ENCODE results near the gene TRPM3.

Gene TRPM3

DNA sequence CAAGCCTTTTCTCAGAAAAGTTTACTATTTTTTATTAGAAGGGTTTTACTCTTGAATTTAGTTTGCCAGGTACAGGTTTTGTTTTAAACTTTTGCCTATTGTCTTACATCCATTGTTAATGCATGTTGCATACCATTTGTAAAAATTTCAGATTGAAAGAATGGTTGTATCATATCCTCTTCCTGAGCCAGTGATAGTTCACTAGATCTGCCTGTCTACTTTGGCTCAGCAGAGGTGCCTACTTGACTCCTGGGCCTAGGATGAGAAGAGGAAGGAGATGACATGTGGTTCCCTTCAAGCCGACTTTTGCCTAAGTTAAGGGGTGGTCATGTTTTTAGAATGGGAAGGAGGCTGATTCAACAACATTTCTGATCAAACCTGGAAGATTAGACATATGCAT, 232.9 kb downstream of the TRPM3 start:
- DNase-seq (ENCODE audit: low read depth) = no peak

DNA sequence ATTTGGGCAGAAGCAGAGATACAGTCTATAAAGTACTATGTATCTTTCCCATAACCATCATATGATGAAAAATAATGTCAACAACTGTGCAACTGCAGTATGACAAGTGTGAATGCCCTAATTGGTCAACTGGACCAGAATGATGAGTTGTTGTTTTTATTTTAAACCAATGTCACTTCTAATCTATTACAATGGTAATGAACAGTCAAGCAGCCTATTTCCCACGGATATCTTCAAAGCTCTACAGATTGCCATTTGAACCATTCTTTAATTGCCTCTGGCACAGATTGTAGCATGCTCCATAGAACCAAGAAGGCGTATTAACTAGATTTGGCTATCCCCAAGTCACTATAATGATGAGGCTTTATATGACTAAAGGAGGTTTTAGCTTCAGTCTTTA, 233.6 kb downstream of the TRPM3 start:
- DNase-seq (ENCODE audit: low read depth) = no peak

DNA sequence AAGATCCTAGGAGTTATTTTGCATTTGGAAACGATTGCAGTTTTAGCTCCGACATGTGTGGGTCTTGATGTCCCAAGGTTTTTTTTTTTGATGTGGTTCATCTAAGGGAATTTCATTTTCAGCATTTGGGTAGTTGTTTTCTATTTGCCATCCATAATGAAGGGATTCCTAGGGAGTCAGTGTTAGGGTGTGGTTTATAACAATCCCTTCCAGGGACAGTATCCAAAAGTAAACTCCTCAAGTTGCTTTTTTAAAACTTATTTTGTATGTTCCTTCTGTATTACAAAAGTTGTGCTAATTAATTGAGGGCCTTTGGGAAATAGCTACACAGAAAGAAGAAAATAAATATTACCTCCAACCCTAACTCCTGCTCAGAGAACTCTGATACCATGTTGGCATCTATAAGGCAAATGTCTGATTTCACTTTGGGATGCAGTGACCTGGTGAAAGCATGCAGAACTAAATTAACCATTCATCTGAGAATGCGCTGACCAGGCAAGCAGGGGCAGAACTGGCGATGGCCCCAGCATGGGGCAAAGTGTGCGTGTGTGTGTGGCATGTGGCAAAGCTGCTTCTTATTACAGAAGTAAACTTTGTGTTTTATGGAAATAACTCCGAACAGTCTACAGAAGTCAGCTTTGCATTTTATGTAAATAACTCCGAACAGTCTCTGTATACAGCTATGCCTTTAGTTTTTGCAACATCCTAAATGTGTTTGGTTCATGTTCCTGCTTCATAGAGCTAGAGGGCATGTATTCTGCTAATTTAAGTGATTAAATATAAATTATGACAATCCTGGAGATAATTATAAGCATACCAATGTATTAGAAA, 237.2 kb downstream of the TRPM3 start:
- no peak for DNase-seq (ENCODE audit: low read depth)

DNA sequence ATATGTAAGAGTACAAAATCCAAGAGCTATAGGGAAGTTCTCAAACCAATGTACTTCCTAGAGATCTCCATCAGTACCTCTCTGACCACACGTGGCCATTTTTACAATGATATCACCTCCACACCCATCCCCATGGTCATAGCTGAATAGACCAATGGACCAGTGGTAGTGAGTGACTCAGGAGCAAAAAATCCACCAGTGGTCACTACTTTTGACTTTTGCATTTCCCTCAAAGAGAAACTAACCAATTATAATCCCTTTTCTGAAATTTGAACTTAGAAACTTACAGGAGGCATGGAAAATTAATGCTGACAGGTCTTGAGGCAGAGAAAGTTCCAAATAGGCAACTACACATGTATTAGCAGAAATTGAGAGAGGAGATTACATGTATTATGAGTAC, 238.4 kb downstream of the TRPM3 start:
- DNase-seq (ENCODE audit: low read depth) = peak; percentile 47

DNA sequence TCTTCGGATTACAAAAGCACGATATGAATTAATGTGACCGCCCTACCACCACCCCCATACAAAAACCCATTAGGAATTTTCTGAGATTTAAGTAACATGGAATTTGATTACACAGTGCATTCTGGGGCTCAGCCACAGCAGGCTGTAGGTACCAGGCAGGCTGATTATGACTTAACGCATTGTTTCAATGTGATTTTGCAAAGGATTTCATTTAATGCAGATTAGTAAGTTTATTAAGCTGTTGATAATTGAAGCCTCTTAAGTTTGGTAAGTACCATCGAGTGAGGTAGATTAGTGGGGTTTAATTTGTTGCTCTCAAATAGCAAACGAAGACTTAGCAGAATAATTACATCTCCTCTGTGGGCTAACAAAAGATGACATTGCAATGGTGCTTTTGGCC, 240.1 kb downstream of the TRPM3 start:
- no peak for DNase-seq (ENCODE audit: low read depth)

DNA sequence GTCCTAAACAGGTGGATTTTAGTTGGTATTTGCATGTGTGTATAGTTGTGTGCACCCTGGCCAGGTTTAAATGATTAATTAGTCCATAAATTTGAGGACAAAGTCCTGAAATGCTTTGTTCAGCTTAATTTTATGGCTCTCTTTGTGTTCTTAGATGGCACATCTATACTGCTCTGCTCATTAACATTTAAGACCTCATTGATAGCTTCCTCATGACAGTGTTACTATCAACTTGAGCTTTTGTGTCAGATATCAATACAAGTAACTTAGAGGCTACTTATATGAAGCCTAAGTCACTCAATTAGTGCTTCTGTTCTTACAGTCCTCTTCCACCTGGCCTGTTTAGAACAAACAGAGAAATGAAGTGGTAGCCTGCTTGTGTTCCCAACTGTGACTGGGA, 240.9 kb downstream of the TRPM3 start:
- DNase-seq (ENCODE audit: low read depth) = no peak

DNA sequence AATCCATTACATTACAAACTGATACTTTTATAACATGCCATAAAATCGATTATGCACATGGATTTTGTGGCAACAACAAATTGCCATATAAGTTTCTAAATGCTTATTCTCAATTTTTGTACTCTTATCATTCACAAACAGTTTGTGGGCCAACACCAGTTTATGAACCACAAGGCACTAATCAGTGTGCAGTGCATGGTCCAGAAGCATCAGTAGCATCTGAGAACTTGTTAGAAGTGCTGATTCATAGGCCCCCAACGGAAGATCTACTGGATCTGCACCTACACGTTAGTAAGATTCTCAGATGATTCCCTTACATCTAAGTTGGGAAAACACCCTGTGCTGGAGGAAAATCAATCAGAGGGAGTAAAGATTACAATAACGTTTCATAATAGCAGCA, 242.8 kb downstream of the TRPM3 start:
- no peak for DNase-seq (ENCODE audit: low read depth)

DNA sequence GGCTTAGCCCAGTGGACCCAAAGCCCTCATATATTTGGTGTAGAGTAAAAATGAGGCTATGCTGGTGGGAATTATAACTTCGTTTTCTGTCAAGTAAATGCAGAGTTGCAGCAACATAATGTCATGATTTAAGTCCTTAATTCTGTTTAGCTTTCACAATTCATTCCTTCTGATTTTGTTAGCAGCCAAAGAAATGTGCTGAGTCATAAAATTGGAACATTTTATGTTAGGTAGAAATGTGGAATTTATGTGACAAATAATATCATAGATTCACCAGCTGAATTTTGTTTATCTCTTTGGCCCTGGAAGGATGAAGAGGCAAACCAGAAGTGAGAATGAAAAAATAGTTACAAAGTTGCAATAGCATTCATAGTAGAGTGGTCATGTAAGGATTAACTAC, 247.0 kb downstream of the TRPM3 start:
- DNase-seq (ENCODE audit: low read depth) = peak; percentile 11

DNA sequence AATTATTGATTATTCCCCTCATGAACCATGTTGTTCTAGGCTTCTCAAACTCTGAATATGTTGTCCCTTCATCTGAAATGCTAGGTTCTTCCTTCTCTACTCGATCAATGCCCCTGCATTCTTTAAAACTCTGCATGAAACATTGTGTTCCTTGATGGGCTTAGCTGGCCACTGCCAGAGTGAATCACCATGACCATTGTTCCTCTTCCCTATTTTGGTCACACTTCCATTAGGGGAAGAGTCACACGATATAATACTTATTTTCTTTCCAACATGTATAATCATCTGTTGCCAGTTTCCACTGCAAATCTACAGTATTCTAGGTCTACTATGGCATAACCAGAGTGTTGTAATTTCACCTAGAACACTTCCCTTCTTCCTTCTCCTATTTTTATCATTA, 247.9 kb downstream of the TRPM3 start:
- DNase-seq (ENCODE audit: low read depth) = no peak

DNA sequence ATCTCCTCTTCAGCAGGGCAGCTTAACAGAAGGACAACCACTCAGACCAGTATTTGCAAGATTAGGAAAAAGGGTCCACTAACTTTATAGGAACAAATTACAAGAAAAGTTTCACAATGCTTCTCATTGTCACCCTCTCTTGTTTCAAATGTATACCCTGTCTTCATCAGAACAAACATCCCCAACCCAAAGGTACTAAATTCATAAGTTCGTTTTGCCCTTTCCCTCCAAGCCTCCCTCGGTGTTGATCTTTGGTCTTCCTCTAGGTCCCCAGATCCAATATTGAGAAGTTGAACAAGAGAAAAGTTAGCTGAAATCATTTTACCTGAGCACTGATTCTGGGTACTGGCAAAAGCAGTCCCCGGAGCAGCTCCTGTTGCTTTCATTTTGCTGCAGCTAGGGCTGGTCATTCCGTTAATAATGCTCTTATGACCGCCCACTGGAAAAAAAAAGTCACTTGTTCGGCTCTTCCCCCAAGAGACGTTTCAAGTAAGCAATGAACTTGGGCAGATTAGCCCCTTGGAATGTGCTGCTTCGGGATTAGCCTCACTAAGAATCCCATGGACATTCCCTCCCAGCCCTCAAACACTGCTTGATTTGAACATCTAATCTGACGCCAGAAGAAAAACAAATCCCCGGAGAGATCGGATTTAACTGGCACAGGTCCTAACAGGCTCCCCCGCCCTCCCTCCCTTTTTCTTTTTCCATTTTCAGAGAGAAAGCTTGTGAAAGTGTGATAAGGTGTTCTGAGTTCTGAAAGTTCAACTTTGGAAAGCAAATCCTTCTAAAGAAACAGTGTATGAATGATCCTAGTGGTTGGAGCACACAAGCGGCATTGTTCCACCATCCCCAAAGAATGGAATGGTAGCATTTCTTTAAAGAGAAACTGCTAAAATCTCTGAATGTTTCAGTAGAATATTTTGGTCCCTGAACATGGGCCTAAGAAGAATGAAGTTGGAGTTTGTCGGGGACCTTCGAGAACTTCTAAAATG, 252.5 kb downstream of the TRPM3 start:
- peak; percentile 74 for DNase-seq (ENCODE audit: low read depth)

DNA sequence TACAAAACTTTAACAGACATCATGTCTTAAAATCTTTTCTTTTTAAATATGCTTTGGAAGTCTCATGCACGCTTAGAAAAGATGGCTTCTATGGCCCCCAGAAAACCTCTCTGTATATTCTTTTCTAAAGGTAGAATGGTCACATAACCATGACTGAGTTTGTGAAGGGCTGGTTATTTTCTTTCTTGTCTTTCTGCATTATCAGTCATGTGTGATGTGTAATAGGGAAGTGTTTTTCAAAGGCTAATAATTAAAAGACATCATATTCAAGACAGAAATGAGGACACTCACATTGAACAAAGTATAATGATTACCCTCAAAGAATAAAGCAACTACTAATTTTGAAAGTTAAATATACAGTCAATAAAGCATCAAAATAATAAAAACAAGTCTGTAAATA, 253.4 kb downstream of the TRPM3 start:
- DNase-seq (ENCODE audit: low read depth) = no peak

DNA sequence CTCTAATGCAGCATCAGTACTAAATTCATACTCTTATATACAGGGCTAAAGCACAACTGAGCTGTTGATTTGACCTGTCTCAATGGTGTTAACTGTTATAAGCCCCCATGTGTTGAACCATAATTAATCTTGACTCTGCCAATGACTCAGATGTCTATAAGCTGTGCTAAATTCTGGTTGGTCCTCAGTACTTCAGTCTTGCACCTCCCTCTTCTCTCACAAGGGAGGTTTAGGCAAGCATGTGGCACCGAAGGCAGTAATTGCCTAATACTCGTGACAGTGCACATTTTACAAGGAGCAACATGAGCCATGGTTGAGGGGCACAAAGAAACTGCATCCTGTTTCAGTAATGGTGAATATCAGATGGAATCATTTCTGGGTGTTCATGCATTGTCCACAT, 255.9 kb downstream of the TRPM3 start:
- DNase-seq (ENCODE audit: low read depth) = peak; percentile 25

DNA sequence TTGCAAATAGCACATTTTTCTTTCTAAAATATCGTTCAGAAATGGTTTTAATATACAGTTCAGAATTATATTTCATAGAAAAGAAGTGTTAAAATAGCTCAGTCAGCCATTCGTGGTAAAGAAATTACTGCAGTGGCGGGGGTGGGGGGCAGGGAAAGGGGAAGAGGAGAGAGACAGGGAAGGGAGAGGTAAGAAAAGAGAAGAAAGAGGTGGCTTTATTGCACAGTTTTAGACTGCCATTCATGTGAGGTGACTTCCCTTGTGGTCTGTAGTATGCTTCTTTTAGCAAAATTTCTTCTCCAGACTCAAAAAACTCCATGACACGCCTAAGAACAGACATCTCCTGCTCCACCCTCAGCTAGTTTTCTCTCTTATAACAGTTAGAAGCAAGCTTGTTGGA, 259.6 kb downstream of the TRPM3 start:
- no peak for DNase-seq (ENCODE audit: low read depth)

DNA sequence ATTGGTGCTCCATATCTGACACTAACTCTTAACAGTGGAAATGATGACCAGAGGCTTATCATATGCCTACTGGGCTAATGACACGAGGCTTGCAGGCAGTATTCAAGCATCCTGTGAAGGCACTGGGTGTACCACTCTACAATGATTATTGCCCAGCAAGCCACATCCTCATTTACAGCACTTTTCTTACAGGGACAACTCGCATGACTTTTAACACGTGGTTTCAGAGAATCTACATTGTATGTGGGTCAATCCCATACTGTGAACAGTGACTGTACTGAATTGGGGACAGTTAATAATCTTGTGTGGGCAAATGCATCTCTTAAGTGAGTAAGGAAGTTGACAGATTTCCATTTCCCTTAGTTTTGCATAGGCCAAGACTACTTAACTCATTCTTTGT, 260.0 kb downstream of the TRPM3 start:
- no peak for DNase-seq (ENCODE audit: low read depth)

DNA sequence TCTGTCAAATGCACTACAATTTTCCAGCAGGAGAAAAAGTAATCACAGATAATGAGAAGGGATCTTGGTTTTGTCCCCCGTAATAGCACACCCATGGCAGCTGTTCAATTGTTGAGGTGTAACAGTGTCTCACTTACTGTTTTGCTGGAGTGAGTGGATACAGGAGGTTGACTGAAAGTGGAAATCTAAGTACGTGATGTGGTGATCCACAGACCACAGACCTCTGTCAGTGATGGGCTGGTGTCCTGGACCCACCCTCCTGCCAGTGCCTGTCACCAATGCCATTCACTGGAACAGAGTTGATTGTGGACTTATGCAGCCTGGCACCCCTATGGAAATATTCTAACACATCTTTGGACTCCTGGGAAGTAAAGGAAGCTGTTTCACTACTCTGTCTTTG, 261.7 kb downstream of the TRPM3 start:
- no peak for DNase-seq (ENCODE audit: low read depth)

DNA sequence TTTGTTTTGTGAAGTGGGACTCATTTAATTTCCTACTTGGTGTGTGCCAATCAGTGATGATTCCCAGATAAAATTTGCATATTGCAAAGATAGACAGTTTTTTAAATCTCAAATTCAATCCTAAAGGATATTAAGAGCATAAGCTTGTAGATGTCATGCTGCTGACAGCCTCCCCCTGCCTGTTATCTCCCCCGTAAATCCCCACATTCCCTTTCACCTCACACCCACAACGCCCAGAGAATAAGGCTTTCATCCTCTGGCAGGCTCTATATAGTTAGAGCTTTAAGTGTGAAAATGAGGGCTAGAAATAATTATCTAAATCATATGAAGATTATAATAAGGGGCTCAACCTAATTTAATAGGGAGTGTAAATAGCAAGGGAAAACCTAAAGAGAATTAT, 265.0 kb downstream of the TRPM3 start:
- DNase-seq (ENCODE audit: low read depth) = no peak

DNA sequence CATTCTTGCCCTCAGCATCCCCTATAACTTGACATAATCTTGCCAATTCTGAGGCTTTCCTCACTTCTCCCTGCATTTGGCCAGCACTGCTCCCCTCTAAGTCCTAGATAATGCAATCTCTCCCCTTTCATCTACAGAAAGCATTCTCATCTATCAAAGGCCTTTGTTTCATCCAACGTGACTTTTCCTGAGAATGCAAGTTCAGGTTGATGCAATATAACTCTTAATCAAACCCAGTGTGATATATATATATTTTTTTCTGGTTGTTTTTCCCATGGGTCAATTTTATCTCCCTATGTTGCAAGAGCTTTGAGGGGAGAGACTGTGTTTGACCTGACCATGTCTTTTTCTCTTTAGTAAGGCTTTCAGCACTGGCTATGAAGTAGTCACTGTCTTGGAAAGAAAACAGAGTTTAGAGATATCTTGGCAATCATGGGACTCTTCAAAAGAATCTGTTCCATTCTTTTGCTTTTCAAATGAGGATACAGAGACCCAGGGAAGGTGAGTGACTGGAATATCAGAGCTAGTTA, 268.6 kb downstream of the TRPM3 start:
- DNase-seq (ENCODE audit: low read depth) = no peak

DNA sequence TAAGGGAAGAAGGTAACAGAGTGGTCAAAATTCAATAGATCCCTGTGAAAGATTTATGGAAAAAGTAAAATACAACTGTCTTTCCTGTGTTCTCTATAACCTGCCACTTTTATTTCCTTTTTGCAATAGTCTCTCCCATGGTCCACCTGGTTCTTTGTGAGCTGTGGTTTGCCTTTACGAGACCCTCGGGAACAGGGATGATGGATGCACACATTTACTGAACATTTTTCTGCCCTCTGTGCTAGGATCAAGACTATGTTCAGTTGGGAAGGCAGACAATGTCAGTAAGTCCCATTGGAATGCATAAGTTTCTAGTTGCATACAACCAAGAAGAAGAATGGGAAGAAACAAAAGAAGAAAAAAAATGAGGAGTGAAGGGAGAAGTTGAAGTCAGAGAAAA, 281.2 kb downstream of the TRPM3 start:
- DNase-seq (ENCODE audit: low read depth) = no peak

DNA sequence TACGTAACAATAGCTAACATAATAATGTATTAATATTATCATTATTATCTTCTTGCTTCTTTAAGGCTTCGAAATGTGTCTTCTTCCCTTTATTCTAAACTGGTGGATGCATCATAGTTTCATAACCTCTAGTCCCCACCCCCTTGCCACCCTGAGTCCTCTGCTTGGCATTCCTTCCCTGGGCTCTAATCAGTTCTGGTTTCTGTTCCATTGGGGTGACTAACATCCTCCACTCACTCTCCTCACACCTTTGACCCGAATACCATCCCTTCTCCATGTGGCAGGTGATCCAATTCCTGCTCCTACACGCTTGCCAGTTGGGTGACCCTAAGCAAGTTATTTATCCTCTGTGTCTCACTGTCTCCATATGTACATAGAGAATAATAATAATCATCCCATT, 286.1 kb downstream of the TRPM3 start:
- DNase-seq (ENCODE audit: low read depth) = peak; percentile 23

DNA sequence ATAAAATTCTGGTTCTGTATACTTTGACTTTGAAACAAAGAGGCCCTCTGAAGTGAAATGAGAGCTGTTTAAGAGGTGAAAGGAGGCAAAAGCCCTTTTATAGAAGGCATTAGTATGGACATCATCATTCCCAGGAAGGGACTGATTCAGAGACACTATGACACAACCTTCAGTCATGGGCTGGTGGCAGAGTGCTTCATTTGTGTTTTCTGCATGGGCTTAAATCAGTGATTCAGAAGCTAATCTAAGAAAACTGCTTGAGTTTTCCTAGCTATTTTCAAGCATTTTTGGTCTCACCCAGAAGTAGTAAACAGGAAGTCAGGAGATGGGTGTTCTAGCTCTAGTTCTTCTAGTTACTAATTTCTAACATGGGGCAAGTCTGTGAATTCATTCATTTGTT, 288.9 kb downstream of the TRPM3 start:
- DNase-seq (ENCODE audit: low read depth) = peak; percentile 44

DNA sequence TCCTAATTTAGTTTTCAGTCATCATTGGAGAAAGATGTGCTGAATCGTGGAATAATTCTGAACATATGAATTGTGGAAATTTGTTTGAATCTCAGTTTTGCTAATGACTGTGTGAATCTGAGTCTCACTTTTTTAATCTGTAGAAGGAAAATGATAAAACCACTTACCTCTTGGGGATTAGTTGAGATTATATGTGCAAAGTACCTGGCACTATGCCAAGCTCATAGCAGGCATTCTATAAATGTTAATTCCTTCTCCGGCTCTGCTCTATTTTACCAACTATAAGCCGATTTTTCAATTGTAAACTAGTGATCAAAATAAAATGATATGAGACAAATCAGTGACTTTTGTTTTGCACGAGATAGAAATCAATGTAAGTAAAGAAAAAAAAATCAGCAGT, 290.8 kb downstream of the TRPM3 start:
- DNase-seq (ENCODE audit: low read depth) = no peak

DNA sequence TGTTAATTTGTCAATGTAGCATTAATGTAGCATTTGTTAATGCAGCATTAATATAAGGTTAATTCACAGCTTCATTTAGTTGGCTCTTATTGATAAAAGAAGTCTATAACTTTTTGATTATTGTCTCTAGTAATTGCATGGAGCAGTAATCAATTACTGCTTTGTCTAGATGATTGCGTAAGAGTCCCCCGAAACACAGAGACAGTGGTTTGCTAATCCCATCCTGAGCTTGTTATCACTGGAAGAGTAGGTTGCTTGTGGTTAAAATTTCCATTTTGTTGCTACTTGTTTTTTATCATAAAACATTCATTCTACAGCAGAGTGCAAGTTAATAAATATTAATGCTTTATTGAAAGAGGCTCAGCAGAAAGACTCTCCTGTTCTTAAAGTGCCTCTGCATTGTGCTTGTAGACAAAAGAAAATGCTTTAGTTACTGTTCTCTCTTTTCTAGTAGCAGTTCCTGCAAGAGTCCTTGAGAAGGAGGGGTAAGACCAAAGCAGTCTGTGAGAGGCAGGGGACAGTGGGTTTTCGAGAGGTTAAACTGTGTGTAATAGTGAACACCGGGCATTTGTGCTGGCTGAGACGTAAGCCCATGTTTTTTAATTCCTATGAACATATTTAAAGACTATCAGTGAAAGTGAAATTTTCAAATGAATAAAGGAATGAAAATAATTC, 291.7 kb downstream of the TRPM3 start:
- no peak for DNase-seq (ENCODE audit: low read depth)

All from EH (cell line).